ENCODE measurements around the gene ZIC3.

ZIC3 gene

GRCh38 chrX:137574784-137575293 is 8.9 kb downstream of the ZIC3 start:
- TF ChIP-seq POLR2AphosphoS5 (IDR thresholded peaks at IDR 0.05; ENCODE audit: low read depth) (no peak), REST (IDR thresholded peaks at IDR 0.05; ENCODE audit: insufficient replicate concordance, low read depth) (no peak), CTCF (IDR thresholded peaks at IDR 0.05; ENCODE audit: insufficient read depth, low read length) (no peak), GABPA (IDR thresholded peaks at IDR 0.05; ENCODE audit: low read depth) (no peak), SPI1 (IDR thresholded peaks at IDR 0.05; ENCODE audit: borderline replicate concordance, low read depth) (no peak)
- DNase-seq (ENCODE audit: low read depth in 1 of 2, low spot score in 1 of 2) = no peak
- Histone ChIP-seq H3K27me3 (ENCODE audit: insufficient read depth, poor library complexity, severe bottlenecking) (peaks cover 5% of the 10 kb centered on the region), H3K4me3 (replicated peaks; ENCODE audit: insufficient read depth, low read length) (no peak overlapping the region), H3K27ac (replicated peaks) (no peak overlapping the region)

GRCh38 chrX:137575596-137576255 is 9.8 kb downstream of the ZIC3 start:
- Histone ChIP-seq H3K4me3 (replicated peaks; ENCODE audit: insufficient read depth, low read length) (no peak overlapping the region), H3K27me3 (ENCODE audit: insufficient read depth, poor library complexity, severe bottlenecking) (no peaks in the 10 kb centered on the region), H3K27ac (replicated peaks) (no peak overlapping the region)
- no peak for TF ChIP-seq SPI1 (IDR thresholded peaks at IDR 0.05; ENCODE audit: borderline replicate concordance, low read depth)
- TF ChIP-seq GABPA (IDR thresholded peaks at IDR 0.05; ENCODE audit: low read depth) = no peak
- no peak for TF ChIP-seq POLR2AphosphoS5 (IDR thresholded peaks at IDR 0.05; ENCODE audit: low read depth)
- no peak for TF ChIP-seq CTCF (IDR thresholded peaks at IDR 0.05; ENCODE audit: insufficient read depth, low read length)
- no peak for TF ChIP-seq REST (IDR thresholded peaks at IDR 0.05; ENCODE audit: insufficient replicate concordance, low read depth)
- no peak for DNase-seq (ENCODE audit: low read depth in 1 of 2, low spot score in 1 of 2)

GRCh38 chrX:137587151-137587550 is 21.2 kb downstream of the ZIC3 start:
- Histone ChIP-seq H3K4me3 (replicated peaks; ENCODE audit: insufficient read depth, low read length) (no peak overlapping the region), H3K27me3 (ENCODE audit: insufficient read depth, poor library complexity, severe bottlenecking) (no peaks in the 10 kb centered on the region), H3K27ac (replicated peaks) (no peak overlapping the region)
- no peak for TF ChIP-seq CTCF (IDR thresholded peaks at IDR 0.05; ENCODE audit: insufficient read depth, low read length)
- TF ChIP-seq GABPA (IDR thresholded peaks at IDR 0.05; ENCODE audit: low read depth) = no peak
- no peak for TF ChIP-seq POLR2AphosphoS5 (IDR thresholded peaks at IDR 0.05; ENCODE audit: low read depth)
- TF ChIP-seq REST (IDR thresholded peaks at IDR 0.05; ENCODE audit: insufficient replicate concordance, low read depth) = no peak
- TF ChIP-seq SPI1 (IDR thresholded peaks at IDR 0.05; ENCODE audit: borderline replicate concordance, low read depth) = no peak
- DNase-seq (ENCODE audit: low read depth in 1 of 2, low spot score in 1 of 2) = no peak

All from HL-60 (cell line).